SU-DHL-6 (cell line): ENCODE measurements around the gene FBH1.
"Not testable (repeated sequence)": the region's sequence is repeated elsewhere in the genome, so short reads cannot be mapped to it uniquely, and the experiment has no call there.

Experiments
- H2AFZ ChIP-seq: fragments of 200-600 bp; sonication (generic); 2 replicates; pipeline ENCODE4 v1.6.1; 2014; ENCODE audit warnings: low read depth, mild to moderate bottlenecking, moderate library complexity, mixed read lengths, antibody characterized with exemption, low read length; ENCODE audit not compliant: severe bottlenecking
- H3F3A ChIP-seq: fragments of 200-600 bp; shearing (Covaris generic); 2 replicates; pipeline ENCODE4 v1.6.0; 2016; ENCODE audit warnings: antibody characterized with exemption, mild to moderate bottlenecking; ENCODE audit not compliant: insufficient read depth
- H3K27ac ChIP-seq: fragments of 200-600 bp; sonication (generic); 2 replicates; pipeline ENCODE4 v1.5.1; 2016; ENCODE audit warnings: low read depth, mild to moderate bottlenecking, low read length, moderate library complexity, mixed read lengths
- H3K27me3 ChIP-seq: fragments of 200-600 bp; sonication (generic), shearing (Covaris generic); 2 replicates; pipeline ENCODE4 v1.6.0; 2014; ENCODE audit warnings: mild to moderate bottlenecking, low read length
- H3K36me3 ChIP-seq: fragments of 200-600 bp; sonication (generic); 2 replicates; pipeline ENCODE4 v1.6.1; 2014; ENCODE audit warnings: mild to moderate bottlenecking, low read length, mixed read lengths
- H3K4me2 ChIP-seq: fragments of 300-600, 200-600 bp; shearing (Covaris generic), sonication (generic); 2 replicates; pipeline ENCODE4 v1.6.0; 2014; ENCODE audit warnings: low read length, low read depth, mild to moderate bottlenecking; ENCODE audit not compliant: poor library complexity, severe bottlenecking
- H3K4me3 ChIP-seq: fragments of 200-600 bp; sonication (generic); 2 replicates; pipeline ENCODE4 v1.5.1; 2014; ENCODE audit warnings: antibody characterized with exemption, low read length, mild to moderate bottlenecking, mixed read lengths; ENCODE audit not compliant: insufficient read depth, poor library complexity, severe bottlenecking
- H3K79me2 ChIP-seq: fragments of 200-600 bp; sonication (generic); 2 replicates; pipeline ENCODE4 v1.6.1; 2014; ENCODE audit warnings: mild to moderate bottlenecking, low read length, moderate library complexity; ENCODE audit not compliant: insufficient read depth
- H3K9ac ChIP-seq: fragments of 200-600 bp; sonication (generic); 2 replicates; pipeline ENCODE4 v1.7.0; 2014; ENCODE audit warnings: mild to moderate bottlenecking, low read length
- H3K9me2 ChIP-seq: fragments of 200-600 bp; sonication (generic); replicated peaks from 2 replicates; pipeline ENCODE4 v1.6.1; 2014; ENCODE audit warnings: low read length; ENCODE audit not compliant: insufficient read depth
- H3K9me3 ChIP-seq: fragments of 200-600 bp; sonication (generic); 2 replicates; pipeline ENCODE4 v1.6.1; 2014; ENCODE audit warnings: low read length, mixed read lengths; ENCODE audit not compliant: insufficient read depth
- H4K20me1 ChIP-seq: fragments of 200-600 bp; sonication (generic); 2 replicates; pipeline ENCODE4 v1.6.1; 2014; ENCODE audit warnings: low read depth, mild to moderate bottlenecking, antibody characterized with exemption, low read length, moderate library complexity, mixed read lengths
- CTCF ChIP-seq: fragments of 200-600 bp; sonication (generic); IDR thresholded peaks from one replicate; pipeline ENCODE4 v1.5.1; 2017; ENCODE audit warnings: antibody characterized with exemption, mild to moderate bottlenecking, low read length, moderate library complexity; ENCODE audit not compliant: insufficient read depth, poor library complexity, severe bottlenecking
- EZH2phosphoT487 ChIP-seq: fragments of 200-600 bp; sonication (generic), shearing (Covaris generic); conservative IDR thresholded peaks from 2 replicates; pipeline ENCODE4 v1.6.1; 2018; ENCODE audit warnings: mild to moderate bottlenecking, antibody characterized with exemption, low read length, moderate library complexity, mixed read lengths

FBH1 gene

DNA sequence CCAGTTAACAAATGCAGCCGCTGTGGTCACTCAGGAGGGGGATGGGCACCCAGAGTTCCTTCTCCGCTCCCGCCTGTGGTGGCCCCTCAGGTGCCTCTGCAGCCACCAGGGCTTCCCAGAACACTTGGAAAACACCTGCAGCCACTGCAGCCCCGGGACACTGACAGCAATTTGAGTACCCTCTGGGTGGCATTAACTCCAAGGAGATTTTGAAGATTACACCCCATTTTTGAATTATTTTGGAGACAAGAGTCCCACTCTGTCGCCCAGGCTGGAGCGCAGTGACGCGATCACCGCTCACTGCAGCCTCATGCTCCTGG, 55.1 kb downstream of the FBH1 start:
- Histone ChIP-seq H2AFZ (no peak overlapping the region), H3F3A (no peaks in the 10 kb centered on the region), H3K27ac (no peak overlapping the region), H3K9me2 (no peaks in the 10 kb centered on the region), H3K4me3 (no peak overlapping the region), H3K27me3 (no peaks in the 10 kb centered on the region), H3K4me2 (no peak overlapping the region), H3K36me3 (no peaks in the 10 kb centered on the region), H3K9ac (no peak overlapping the region), H3K9me3 (no peaks in the 10 kb centered on the region), H4K20me1 (no peaks in the 10 kb centered on the region), H3K79me2 (no peaks in the 10 kb centered on the region)
- TF ChIP-seq CTCF = no peak
- TF ChIP-seq EZH2phosphoT487 = no peak

GRCh38 chr10:5945561-5946418, 55.7 kb downstream of the FBH1 start:
- Histone ChIP-seq H3K4me3 (no peak overlapping the region), H4K20me1 (no peaks in the 10 kb centered on the region), H3F3A (no peaks in the 10 kb centered on the region), H3K4me2 (no peak overlapping the region), H3K36me3 (no peaks in the 10 kb centered on the region), H2AFZ (no peak overlapping the region), H3K27me3 (no peaks in the 10 kb centered on the region), H3K9me2 (no peaks in the 10 kb centered on the region), H3K27ac (no peak overlapping the region), H3K9ac (no peak overlapping the region), H3K79me2 (no peaks in the 10 kb centered on the region), H3K9me3 (no peaks in the 10 kb centered on the region)
- no peak for TF ChIP-seq CTCF
- TF ChIP-seq EZH2phosphoT487 = no peak

- not testable (repeated sequence) for H3K27me3 ChIP-seq, H3K9me3 ChIP-seq, H2AFZ ChIP-seq, H3K9me2 ChIP-seq, H3K79me2 ChIP-seq, H3F3A ChIP-seq, H3K4me2 ChIP-seq, H4K20me1 ChIP-seq, H3K36me3 ChIP-seq, H3K4me3 ChIP-seq, H3K9ac ChIP-seq, H3K27ac ChIP-seq
Observed at GRCh38 chr10:5946419-5946775, 56.4 kb downstream of the FBH1 start.

GRCh38 chr10:5946786-5947185, 56.7 kb downstream of the FBH1 start:
- Histone ChIP-seq H3K36me3 (no peaks in the 10 kb centered on the region), H2AFZ (no peak overlapping the region), H3K4me3 (no peak overlapping the region), H4K20me1 (no peaks in the 10 kb centered on the region), H3K9ac (no peak overlapping the region), H3K27me3 (no peaks in the 10 kb centered on the region), H3K4me2 (no peak overlapping the region), H3K9me2 (no peaks in the 10 kb centered on the region), H3K27ac (no peak overlapping the region), H3K9me3 (no peaks in the 10 kb centered on the region), H3K79me2 (no peaks in the 10 kb centered on the region), H3F3A (no peaks in the 10 kb centered on the region)
- TF ChIP-seq CTCF (no peak), EZH2phosphoT487 (no peak)
